GM12872 (cell line): ENCODE measurements around the gene UBXN2A.

Source experiments
- TF ChIP-seq, protein P1 (sequence below): IDR thresholded peaks from 3 replicates; pipeline ENCODE4 v1.5.1; 2011; ENCODE audit warnings: low read depth, mild to moderate bottlenecking, low read length, moderate library complexity; ENCODE audit not compliant: insufficient read depth

Gene UBXN2A

DNA sequence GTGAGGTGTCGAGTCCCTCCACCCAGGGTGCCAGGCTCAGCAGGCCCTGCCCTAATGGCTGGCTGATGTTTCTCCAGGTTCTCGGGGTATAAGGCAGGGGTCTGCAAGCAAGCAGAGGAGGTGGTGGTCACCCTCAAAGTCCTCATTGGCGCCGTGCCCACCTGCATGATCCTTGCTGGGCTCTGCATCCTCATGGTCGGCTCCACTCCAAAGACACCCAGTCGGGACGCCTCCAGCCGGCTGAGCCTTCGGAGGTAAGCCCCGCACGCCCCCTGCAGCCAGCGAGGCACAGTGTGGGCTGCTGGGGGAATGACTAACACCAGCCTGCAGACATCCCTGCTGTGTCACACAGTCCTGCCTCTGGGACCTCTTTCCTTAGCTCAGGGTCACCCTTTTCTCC lies 83.8 kb downstream of the UBXN2A start:
- TF ChIP-seq, protein P1, sequence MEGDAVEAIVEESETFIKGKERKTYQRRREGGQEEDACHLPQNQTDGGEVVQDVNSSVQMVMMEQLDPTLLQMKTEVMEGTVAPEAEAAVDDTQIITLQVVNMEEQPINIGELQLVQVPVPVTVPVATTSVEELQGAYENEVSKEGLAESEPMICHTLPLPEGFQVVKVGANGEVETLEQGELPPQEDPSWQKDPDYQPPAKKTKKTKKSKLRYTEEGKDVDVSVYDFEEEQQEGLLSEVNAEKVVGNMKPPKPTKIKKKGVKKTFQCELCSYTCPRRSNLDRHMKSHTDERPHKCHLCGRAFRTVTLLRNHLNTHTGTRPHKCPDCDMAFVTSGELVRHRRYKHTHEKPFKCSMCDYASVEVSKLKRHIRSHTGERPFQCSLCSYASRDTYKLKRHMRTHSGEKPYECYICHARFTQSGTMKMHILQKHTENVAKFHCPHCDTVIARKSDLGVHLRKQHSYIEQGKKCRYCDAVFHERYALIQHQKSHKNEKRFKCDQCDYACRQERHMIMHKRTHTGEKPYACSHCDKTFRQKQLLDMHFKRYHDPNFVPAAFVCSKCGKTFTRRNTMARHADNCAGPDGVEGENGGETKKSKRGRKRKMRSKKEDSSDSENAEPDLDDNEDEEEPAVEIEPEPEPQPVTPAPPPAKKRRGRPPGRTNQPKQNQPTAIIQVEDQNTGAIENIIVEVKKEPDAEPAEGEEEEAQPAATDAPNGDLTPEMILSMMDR, result no peak

DNA sequence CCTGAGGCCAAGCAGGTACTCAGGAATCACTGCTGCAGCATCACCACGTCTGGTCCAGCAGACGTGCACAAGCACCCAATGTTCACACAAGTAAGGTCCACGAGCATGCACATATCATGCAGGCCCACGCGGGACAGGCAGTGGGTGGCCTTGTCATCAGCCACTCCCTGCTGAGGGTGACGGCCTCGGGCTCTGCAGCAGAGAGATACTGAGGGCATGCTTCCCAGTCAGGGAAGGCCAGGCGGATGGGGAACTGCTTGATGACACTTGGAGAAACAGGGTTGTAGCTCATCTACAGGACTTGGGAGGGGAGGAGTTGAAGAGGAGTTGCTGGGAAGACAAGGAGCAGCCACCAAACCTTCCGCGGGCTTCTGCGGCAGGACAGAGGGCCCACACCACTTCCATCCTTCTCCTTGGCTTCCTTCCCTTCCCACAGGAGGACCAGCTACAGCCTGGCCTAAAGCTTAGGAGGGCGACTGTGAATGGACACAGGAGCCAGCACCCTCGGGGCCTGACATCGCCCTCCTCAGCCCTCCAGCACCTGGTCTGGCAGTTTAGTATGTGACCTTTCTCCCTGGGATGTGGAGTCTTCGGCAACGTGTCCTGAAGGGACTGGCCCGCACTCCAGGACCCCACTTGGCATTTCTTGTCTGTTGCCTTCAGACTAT lies 84.9 kb downstream of the UBXN2A start:
- TF ChIP-seq, protein P1, result no peak

DNA sequence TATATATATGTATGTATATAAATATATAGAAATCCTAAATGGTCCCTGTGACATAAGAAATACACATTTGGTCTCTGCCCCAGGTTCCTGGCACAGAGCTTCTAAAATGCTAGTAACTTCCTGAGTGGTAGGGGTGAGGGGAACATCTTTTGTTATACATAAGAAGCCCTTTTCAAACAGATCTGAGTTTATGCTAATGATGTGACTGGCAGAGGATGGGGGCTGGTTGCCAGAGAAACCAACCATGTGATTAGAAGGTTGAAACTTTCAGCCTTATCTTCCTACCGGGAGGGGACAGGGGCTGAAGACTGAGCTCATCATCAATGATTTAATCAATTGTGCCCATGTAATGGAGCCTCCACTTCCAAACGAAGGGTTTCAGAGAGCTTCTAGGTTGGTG lies 86.0 kb downstream of the UBXN2A start:
- TF ChIP-seq, protein P1, result no peak

DNA sequence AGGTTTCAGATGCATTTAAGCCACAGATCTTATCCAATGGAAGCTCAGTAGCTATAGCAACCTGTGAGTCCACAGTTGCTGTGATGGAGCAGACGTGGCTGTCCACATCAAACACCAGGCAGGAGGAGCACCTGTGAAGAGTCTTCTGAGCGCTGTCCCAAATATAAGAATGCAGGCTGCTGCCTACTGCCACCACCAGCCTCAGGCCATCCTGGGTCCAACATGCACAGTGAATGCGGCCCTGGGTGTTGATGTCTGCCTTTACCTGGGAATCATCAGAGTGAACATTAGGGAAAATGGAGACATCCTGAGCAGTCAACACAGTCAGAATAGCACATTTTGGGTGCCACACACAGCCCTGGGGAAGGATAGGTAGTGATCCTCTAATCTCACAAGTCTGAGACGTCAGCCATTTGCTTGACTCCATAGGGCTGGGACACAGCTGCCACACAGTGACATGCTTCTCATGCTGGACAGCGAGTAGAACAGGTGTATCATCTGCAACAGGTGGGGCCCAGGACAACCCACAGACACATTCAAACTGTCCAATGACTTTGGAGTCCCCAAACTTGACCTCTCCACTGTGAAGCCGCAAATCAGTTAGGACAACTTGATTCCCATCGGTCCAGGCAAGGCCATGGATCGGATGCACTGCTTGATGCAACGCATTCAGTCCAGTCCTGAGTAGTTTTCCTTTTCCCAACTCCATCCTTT lies 98.7 kb downstream of the UBXN2A start:
- TF ChIP-seq, protein P1, result no peak

DNA sequence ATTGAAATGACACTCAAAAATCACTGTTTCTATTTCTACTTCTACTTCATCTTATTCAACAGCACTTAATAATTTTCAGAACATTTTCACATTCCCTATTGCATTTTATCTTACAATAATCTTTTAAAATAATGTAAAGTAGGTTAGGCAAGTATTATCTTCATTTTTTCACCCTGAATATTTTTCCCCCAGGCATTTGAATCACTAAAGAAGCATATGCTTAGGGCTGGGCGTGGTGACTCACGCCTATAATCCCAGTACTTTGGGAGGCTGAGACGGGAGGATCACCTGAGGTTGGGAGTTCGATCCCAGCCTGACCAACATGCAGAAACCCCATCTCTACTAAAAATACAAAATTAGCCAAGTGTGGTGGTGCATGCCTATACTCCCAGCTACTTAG lies 100.2 kb downstream of the UBXN2A start:
- TF ChIP-seq, protein P1, result no peak

DNA sequence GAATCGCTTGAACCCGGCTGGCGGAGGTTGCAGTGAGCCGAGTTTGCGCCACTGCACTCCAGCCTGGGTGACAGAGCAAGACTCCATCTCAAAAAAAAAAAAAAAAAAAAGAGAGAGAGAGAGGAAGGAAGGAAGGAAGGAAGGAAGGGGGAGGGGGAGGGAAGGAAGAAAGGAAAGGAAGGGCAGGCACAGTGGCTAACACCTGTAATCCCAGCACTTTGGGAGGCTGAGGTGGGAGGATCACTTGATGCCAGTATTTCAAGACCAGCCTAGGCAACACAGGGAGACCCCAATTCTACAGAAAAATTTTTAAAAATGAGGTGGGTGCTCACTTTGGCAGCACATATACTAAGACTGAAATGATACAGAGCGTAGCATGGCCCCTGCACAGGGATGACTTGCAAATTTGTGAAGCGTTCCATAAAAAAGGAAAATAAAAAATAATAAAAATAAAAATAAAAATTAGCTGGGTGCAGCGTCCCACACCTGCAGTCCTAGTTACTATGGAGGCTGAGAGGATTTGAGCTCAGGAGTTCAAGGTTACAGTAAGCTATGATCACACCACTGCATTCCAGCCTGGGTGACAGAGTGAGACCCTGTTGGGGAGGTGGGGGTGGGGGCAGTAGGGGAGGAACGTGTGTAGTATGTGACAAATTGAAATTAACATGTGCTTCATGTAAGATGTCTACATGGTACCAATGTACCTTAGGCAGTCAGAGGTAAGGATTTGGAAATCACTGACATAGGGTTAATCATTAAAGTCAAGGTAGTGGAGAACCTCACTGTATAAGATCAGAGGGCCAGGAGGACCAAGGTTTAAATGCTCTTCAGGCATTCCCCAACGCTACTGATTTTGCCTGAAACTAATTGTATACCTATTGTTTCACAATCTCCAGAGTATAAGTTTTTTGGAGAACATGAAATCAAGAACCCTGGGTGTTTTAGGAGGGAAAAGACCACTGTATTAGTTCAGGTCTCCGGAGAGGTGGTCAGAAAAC lies 105.5 kb downstream of the UBXN2A start:
- TF ChIP-seq, protein P1, result no peak

DNA sequence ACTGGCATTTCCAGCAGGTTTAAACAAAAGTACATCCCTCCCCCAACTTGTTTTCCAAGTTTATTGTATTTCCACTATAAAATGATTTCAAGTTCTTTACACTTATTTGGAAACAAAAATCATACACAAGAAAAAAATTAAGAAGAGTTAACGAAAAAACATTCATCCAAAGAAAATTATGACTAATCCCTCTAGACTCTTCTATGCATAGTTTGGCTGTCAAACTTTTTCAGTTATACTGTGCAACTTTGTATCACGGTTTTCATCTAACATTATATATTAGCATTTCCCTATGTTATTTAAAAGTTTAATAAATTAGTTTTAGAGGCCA lies 106.3 kb downstream of the UBXN2A start:
- TF ChIP-seq, protein P1, result no peak
